K562 (cell line): ENCODE data around the gene C19orf67. TPM values are rescaled to one million over a fixed set of nuclear protein-coding genes. Genes with fewer than 3 reads are reported as not detected.
A peak's percentile ranks its signal among the peaks of the same experiment; 100 is the strongest.

ENCODE experiments used
- ARID2 ChIP-seq: fragments of 450-650 bp; IDR thresholded peaks from 2 replicates; pipeline ENCODE4 v1.6.1; 2017; ENCODE audit warnings: antibody characterized with exemption, mild to moderate bottlenecking
- ATF2 ChIP-seq: sonication (generic); formaldehyde crosslinking; IDR thresholded peaks from 2 replicates; pipeline ENCODE4 v1.8.1; 2022; ENCODE audit warnings: missing genetic modification reagents
- FOXA3 ChIP-seq, 2 experiments: fragments of 450-650 bp in 1 of 2; sonication (generic) in 1 of 2; formaldehyde crosslinking; IDR thresholded peaks in 1 of 2; conservative IDR thresholded peaks in 1 of 2; 2 replicates each; pipeline versions ENCODE4 v1.4.0 to v1.8.0; 2020 to 2022; ENCODE audit warnings: mild to moderate bottlenecking in 2 of 2, missing genetic modification reagents in 1 of 2
- MECOM ChIP-seq: fragments of 250-450 bp; sonication (Bioruptor Pico); IDR thresholded peaks from 2 replicates; pipeline ENCODE4 v1.8.0; 2022; ENCODE audit warnings: inconsistent platforms
- RHOXF2B ChIP-seq: fragments of 250-450 bp; sonication (Bioruptor Pico); conservative IDR thresholded peaks from 2 replicates; pipeline ENCODE4 v1.5.1; 2021
- ZFPM2 ChIP-seq: fragments of 250-450 bp; sonication (Bioruptor Pico); IDR thresholded peaks from 2 replicates; pipeline ENCODE4 v1.5.1; 2022; ENCODE audit warnings: mild to moderate bottlenecking
- ZNF3 ChIP-seq: fragments of 250-450 bp; sonication (Bioruptor Pico); IDR thresholded peaks from 2 replicates; pipeline ENCODE4 v1.5.0; 2021; ENCODE audit warnings: mild to moderate bottlenecking, moderate library complexity
- polyA plus RNA-seq, 8 experiments: library from polyadenylated mRNA; depleted of rRNA in 4 of 8; stranded (reverse) in 5 of 8; unstranded in 3 of 8; fragments of >200 nt; fragmentation: Nextera tagmentation in 2 of 8; fragmentation: Illumina TruSeq in 1 of 8; extraction: Ambion mirVana in 2 of 8; extraction: Trizol in 1 of 8; gene quantifications; 2 replicates each; pipeline versions ENCODE4 v1.2.1 to v1.2.3, GENCODE V29; 2011 to 2014; ENCODE audit warnings: inconsistent platforms in 1 of 8, missing spikeins in 1 of 8
- total RNA-seq, 7 experiments: library from RNA; depleted of rRNA in 6 of 7; stranded (reverse); fragments of >200 nt in 6 of 7; fragmentation: Illumina TruSeq in 2 of 7; extraction: Trizol in 2 of 7; gene quantifications; 2 replicates each; pipeline versions ENCODE4 v1.2.1 to v1.2.3, GENCODE V29; 2011 to 2021; ENCODE audit warnings: low replicate concordance in 1 of 7
- TF ChIP-seq, protein P1 (sequence below): sonication (generic); formaldehyde crosslinking; IDR thresholded peaks from 2 replicates; pipeline ENCODE4 v1.8.0; 2022; ENCODE audit warnings: mild to moderate bottlenecking, missing genetic modification reagents
- TF ChIP-seq, protein P2 (sequence below): fragments of 200-600 bp; sonication (generic); IDR thresholded peaks from one replicate; pipeline ENCODE4 v1.6.1; 2012; ENCODE audit warnings: mild to moderate bottlenecking, low read depth, low read length, inconsistent platforms

C19orf67 gene
- total and polyA plus RNA-seq, 9 of the 15 experiments (the other 6 are each of a cell fraction or from before 2014, with no cell fraction given), result 0.29 to 1.8 (median 0.51) TPM; not detected in 3

DNA sequence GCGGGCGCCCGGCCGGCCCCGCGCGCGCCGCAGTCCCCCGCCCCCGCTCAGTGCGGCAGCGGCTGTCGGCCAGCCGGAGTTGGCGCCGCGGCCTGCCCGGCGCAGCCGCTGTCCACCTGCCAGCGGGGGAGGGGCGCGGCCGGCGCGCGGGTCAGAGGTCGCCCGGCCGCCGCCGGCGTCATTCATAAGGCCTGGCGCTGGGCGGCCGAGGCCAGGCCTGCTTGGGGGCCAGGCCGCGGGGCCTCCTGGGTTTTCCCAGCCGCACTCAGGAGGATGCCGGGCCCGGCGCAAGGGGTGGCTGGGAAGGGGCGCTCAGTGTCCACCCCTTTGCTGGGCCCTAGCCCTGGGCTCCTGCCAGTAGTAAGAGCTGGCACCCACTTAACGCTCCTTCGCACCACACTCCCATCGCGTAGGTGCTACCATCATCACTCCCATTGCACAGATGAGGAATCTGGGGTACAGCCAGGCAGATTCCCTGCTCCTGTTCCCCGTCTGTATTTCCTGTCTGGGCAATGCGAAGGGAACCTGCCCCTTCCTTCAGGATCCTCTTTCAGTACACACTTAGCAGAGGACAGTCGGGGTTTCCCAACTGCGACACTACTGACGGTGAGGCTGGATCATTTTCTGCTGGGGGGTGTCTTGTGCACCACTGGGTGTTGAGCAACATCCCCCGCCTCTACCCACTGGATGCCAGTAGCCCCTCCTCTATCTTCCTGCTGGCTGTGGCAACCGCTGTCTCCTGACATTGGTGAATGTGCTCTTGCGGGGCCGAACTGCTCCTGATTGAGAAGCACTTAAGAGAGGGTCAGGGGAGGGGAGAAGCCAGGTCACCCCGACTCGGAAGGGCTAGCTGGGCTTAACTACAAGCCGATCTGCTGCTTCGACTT lies 32.8 kb upstream of the C19orf67 start (continued):
- TF ChIP-seq, protein P1, sequence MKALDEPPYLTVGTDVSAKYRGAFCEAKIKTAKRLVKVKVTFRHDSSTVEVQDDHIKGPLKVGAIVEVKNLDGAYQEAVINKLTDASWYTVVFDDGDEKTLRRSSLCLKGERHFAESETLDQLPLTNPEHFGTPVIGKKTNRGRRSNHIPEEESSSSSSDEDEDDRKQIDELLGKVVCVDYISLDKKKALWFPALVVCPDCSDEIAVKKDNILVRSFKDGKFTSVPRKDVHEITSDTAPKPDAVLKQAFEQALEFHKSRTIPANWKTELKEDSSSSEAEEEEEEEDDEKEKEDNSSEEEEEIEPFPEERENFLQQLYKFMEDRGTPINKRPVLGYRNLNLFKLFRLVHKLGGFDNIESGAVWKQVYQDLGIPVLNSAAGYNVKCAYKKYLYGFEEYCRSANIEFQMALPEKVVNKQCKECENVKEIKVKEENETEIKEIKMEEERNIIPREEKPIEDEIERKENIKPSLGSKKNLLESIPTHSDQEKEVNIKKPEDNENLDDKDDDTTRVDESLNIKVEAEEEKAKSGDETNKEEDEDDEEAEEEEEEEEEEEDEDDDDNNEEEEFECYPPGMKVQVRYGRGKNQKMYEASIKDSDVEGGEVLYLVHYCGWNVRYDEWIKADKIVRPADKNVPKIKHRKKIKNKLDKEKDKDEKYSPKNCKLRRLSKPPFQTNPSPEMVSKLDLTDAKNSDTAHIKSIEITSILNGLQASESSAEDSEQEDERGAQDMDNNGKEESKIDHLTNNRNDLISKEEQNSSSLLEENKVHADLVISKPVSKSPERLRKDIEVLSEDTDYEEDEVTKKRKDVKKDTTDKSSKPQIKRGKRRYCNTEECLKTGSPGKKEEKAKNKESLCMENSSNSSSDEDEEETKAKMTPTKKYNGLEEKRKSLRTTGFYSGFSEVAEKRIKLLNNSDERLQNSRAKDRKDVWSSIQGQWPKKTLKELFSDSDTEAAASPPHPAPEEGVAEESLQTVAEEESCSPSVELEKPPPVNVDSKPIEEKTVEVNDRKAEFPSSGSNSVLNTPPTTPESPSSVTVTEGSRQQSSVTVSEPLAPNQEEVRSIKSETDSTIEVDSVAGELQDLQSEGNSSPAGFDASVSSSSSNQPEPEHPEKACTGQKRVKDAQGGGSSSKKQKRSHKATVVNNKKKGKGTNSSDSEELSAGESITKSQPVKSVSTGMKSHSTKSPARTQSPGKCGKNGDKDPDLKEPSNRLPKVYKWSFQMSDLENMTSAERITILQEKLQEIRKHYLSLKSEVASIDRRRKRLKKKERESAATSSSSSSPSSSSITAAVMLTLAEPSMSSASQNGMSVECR, result 0 out of 2 replicates have a peak, but pooled peaks have one; percentile 32
- no peak for TF ChIP-seq ZNF3 (CRISPR knock-in tag)
- no peak for TF ChIP-seq MECOM (CRISPR knock-in tag)
- TF ChIP-seq ARID2, result no peak
- no peak for TF ChIP-seq FOXA3 (CRISPR knock-in tag; conservative IDR thresholded peaks at IDR 0.05 in 1 of 2, IDR thresholded peaks at IDR 0.05 in 1 of 2)
- no peak for TF ChIP-seq ZFPM2
- TF ChIP-seq ATF2 (CRISPR knock-in tag), result no peak
- no peak for TF ChIP-seq RHOXF2B (CRISPR knock-in tag)
- TF ChIP-seq, protein P2, sequence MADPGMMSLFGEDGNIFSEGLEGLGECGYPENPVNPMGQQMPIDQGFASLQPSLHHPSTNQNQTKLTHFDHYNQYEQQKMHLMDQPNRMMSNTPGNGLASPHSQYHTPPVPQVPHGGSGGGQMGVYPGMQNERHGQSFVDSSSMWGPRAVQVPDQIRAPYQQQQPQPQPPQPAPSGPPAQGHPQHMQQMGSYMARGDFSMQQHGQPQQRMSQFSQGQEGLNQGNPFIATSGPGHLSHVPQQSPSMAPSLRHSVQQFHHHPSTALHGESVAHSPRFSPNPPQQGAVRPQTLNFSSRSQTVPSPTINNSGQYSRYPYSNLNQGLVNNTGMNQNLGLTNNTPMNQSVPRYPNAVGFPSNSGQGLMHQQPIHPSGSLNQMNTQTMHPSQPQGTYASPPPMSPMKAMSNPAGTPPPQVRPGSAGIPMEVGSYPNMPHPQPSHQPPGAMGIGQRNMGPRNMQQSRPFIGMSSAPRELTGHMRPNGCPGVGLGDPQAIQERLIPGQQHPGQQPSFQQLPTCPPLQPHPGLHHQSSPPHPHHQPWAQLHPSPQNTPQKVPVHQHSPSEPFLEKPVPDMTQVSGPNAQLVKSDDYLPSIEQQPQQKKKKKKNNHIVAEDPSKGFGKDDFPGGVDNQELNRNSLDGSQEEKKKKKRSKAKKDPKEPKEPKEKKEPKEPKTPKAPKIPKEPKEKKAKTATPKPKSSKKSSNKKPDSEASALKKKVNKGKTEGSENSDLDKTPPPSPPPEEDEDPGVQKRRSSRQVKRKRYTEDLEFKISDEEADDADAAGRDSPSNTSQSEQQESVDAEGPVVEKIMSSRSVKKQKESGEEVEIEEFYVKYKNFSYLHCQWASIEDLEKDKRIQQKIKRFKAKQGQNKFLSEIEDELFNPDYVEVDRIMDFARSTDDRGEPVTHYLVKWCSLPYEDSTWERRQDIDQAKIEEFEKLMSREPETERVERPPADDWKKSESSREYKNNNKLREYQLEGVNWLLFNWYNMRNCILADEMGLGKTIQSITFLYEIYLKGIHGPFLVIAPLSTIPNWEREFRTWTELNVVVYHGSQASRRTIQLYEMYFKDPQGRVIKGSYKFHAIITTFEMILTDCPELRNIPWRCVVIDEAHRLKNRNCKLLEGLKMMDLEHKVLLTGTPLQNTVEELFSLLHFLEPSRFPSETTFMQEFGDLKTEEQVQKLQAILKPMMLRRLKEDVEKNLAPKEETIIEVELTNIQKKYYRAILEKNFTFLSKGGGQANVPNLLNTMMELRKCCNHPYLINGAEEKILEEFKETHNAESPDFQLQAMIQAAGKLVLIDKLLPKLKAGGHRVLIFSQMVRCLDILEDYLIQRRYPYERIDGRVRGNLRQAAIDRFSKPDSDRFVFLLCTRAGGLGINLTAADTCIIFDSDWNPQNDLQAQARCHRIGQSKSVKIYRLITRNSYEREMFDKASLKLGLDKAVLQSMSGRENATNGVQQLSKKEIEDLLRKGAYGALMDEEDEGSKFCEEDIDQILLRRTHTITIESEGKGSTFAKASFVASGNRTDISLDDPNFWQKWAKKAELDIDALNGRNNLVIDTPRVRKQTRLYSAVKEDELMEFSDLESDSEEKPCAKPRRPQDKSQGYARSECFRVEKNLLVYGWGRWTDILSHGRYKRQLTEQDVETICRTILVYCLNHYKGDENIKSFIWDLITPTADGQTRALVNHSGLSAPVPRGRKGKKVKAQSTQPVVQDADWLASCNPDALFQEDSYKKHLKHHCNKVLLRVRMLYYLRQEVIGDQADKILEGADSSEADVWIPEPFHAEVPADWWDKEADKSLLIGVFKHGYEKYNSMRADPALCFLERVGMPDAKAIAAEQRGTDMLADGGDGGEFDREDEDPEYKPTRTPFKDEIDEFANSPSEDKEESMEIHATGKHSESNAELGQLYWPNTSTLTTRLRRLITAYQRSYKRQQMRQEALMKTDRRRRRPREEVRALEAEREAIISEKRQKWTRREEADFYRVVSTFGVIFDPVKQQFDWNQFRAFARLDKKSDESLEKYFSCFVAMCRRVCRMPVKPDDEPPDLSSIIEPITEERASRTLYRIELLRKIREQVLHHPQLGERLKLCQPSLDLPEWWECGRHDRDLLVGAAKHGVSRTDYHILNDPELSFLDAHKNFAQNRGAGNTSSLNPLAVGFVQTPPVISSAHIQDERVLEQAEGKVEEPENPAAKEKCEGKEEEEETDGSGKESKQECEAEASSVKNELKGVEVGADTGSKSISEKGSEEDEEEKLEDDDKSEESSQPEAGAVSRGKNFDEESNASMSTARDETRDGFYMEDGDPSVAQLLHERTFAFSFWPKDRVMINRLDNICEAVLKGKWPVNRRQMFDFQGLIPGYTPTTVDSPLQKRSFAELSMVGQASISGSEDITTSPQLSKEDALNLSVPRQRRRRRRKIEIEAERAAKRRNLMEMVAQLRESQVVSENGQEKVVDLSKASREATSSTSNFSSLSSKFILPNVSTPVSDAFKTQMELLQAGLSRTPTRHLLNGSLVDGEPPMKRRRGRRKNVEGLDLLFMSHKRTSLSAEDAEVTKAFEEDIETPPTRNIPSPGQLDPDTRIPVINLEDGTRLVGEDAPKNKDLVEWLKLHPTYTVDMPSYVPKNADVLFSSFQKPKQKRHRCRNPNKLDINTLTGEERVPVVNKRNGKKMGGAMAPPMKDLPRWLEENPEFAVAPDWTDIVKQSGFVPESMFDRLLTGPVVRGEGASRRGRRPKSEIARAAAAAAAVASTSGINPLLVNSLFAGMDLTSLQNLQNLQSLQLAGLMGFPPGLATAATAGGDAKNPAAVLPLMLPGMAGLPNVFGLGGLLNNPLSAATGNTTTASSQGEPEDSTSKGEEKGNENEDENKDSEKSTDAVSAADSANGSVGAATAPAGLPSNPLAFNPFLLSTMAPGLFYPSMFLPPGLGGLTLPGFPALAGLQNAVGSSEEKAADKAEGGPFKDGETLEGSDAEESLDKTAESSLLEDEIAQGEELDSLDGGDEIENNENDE, result no peak
